GM10266 (cell line): ENCODE measurements around the gene NACA.
"Not testable (repeated sequence)": the region's sequence is repeated elsewhere in the genome, so short reads cannot be mapped to it uniquely, and the experiment has no call there.

Experiments
- DNase-seq: peaks from one replicate; pipeline ENCODE4 v3.0.0; 2012; ENCODE audit errors: extremely low spot score
- TF ChIP-seq, protein P1 (sequence below): IDR thresholded peaks from 2 replicates; pipeline ENCODE4 v1.5.1; 2012; ENCODE audit warnings: mild to moderate bottlenecking, low read depth; ENCODE audit not compliant: control insufficient read depth, insufficient read depth; ENCODE audit errors: missing control alignments

Gene NACA

DNA sequence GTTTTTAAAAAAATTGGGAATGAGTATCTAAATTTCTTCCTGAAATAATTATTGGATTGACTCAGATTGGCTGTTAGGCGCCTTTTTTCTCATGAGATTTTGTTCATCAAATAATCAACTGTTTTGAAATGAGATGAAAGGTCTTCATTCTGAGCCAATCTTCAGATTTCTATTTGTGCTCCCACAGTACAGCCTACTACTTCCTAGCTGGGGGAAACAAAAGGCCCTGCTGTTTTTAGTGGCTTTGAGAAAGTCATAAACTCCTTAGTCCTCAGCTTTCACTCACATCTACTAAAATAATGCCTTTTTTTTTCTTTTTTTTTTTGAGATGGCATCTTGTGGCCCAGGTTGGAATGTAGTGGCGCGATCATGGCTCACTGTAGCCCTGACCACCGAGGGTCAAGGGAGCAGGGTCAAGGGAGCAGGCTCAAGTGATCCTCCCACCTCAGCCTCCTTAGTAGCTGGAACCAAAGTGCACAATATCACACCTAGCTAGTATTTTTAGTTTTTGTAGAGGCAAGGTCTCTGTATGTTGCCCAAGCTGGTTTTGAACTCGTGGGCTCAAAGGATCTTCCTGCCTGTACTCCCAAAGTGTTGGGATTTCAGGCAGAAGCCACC, 15.2 kb downstream of the NACA start:
- TF ChIP-seq, protein P1, sequence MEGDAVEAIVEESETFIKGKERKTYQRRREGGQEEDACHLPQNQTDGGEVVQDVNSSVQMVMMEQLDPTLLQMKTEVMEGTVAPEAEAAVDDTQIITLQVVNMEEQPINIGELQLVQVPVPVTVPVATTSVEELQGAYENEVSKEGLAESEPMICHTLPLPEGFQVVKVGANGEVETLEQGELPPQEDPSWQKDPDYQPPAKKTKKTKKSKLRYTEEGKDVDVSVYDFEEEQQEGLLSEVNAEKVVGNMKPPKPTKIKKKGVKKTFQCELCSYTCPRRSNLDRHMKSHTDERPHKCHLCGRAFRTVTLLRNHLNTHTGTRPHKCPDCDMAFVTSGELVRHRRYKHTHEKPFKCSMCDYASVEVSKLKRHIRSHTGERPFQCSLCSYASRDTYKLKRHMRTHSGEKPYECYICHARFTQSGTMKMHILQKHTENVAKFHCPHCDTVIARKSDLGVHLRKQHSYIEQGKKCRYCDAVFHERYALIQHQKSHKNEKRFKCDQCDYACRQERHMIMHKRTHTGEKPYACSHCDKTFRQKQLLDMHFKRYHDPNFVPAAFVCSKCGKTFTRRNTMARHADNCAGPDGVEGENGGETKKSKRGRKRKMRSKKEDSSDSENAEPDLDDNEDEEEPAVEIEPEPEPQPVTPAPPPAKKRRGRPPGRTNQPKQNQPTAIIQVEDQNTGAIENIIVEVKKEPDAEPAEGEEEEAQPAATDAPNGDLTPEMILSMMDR = no peak
- no peak for DNase-seq

- DNase-seq = not testable (repeated sequence)
These were observed 20.6 kb downstream of the NACA start for GRCh38 chr12:56704522-56704921.

- DNase-seq = no peak
- TF ChIP-seq, protein P1 = no peak
These were observed 26.0 kb downstream of the NACA start for GRCh38 chr12:56699020-56699661.

- no peak for DNase-seq
- TF ChIP-seq, protein P1 = no peak
These were observed 29.6 kb downstream of the NACA start for GRCh38 chr12:56695327-56696101.

- TF ChIP-seq, protein P1 = no peak
- no peak for DNase-seq
These were observed 30.9 kb downstream of the NACA start for GRCh38 chr12:56694161-56694560.

DNA sequence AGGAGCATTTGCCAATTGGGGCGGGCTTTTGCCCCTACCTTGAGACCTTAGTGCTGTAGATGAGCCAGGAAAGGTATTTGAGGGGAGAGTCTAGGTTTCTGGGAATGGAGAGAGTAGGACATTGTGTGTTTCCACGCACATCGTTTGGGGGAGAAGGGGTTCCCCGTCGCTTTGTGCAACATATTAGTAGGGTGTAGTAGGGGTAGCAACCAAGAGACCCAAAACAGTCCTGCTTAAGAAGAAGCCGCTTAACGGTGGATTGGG, 36.3 kb downstream of the NACA start:
- TF ChIP-seq, protein P1 = no peak
- peak; percentile 42 for DNase-seq

DNA sequence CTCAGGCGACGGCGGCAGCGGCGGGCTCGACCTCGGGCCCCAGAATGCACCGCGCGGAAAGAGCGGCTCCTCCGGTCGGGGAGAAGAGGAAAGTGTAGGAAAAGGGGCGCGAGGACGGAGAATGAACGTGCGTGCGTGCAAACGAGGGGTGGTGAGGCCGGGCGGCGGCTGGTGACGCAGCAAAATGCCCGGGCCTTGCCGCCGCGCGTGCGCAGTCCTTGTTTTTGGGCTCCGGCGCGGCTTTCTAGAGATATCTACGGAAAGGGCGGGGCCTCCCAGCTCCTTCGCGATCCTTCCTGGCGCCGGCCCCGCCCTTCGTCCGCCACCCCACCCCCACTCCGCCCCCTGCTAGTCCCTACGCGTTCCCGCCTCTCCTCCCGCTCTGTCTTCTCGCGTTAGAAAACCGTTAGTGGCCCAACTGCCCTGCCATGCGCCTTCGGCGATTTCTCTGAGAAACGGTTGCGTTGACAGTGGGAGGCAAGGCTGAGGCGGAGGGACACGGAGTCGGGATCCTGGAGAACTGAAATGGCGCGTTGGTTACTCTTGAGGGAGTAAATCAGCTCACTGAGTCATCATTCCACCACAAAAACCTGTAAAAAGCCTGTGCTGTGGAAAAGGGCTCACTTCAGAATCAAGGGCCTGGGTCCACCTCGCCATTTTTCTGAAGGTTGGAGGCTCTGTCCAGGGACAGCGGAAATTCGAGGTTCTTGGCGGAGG, 36.8 kb downstream of the NACA start, which contains the start of gene PTGES3:
PTGES3 (minus strand) TSS at position 156 of the 717 bp plus-strand sequence. CDS start 285 bp downstream, outside the sequence.
- peak; percentile 92 for DNase-seq
- TF ChIP-seq, protein P1 = no peak
